ENCODE results near the gene BTN1A1. TPM values are rescaled to one million over a fixed set of nuclear protein-coding genes. Genes with fewer than 3 reads are reported as not detected.

Gene BTN1A1
- total RNA-seq, 1 experiment from 2014 or later = 0.10 TPM

DNA sequence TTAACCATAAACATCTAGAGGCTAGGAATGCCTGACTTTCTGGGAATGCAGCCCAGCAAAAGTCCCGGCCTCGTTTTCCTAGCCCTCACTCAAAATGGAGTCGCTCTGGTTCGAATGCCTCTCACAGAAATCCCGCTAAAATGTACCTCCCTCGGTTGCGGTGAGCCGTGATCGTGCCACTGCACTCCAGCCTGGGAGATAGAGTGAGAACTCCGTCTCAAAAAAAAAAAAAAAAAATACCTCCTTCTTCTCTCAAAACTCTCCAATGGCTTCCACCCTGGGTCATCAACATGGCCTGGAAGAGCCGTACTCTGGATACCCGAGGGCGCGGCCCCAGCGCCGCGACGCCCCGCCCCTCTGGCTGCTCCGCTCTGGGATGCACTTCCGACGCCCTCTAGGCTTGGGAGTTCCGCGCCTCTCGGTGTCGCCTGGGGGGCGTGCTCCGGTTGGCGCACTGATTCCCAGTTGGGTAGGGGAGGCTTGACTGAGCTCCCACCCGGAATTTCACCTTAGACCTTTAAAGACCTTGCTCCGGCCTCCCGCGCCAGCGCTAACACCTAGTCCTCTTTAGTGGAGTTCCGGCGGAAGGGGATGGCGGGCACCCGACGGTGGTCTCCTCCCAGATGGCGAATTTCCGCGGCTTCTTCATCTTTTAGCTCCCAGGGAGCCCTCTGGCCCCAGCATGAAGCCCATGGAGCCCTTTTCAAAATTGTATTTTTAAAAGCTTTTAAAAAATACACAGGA, 50.3 kb downstream of the BTN1A1 start:
- in situ Hi-C loops (cut with HindIII; ENCODE audit: low pct_unique_long_range_greater_than_20kb, low sequenced_read_pairs) = no loop called here
- TF ChIP-seq POLR2AphosphoS5 (IDR thresholded peaks at IDR 0.05; ENCODE audit: low read depth, low read length) (peak; percentile 43; the same call in 1 of the 2 replicates), SIN3A (IDR thresholded peaks at IDR 0.05; ENCODE audit: borderline replicate concordance, insufficient read depth, low read depth, low read length) (no peak), TCF7L2 (IDR thresholded peaks at IDR 0.05; ENCODE audit: low read depth, low read length) (peak; percentile 45; the same call in 1 of the 2 replicates)
- TF ChIP-seq, protein P1, sequence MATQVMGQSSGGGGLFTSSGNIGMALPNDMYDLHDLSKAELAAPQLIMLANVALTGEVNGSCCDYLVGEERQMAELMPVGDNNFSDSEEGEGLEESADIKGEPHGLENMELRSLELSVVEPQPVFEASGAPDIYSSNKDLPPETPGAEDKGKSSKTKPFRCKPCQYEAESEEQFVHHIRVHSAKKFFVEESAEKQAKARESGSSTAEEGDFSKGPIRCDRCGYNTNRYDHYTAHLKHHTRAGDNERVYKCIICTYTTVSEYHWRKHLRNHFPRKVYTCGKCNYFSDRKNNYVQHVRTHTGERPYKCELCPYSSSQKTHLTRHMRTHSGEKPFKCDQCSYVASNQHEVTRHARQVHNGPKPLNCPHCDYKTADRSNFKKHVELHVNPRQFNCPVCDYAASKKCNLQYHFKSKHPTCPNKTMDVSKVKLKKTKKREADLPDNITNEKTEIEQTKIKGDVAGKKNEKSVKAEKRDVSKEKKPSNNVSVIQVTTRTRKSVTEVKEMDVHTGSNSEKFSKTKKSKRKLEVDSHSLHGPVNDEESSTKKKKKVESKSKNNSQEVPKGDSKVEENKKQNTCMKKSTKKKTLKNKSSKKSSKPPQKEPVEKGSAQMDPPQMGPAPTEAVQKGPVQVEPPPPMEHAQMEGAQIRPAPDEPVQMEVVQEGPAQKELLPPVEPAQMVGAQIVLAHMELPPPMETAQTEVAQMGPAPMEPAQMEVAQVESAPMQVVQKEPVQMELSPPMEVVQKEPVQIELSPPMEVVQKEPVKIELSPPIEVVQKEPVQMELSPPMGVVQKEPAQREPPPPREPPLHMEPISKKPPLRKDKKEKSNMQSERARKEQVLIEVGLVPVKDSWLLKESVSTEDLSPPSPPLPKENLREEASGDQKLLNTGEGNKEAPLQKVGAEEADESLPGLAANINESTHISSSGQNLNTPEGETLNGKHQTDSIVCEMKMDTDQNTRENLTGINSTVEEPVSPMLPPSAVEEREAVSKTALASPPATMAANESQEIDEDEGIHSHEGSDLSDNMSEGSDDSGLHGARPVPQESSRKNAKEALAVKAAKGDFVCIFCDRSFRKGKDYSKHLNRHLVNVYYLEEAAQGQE (IDR thresholded peaks at IDR 0.05; ENCODE audit: insufficient read depth in 1 of 2, low read depth in 2 of 2, low read length in 1 of 2) = no peak
- TF ChIP-seq, protein P2, sequence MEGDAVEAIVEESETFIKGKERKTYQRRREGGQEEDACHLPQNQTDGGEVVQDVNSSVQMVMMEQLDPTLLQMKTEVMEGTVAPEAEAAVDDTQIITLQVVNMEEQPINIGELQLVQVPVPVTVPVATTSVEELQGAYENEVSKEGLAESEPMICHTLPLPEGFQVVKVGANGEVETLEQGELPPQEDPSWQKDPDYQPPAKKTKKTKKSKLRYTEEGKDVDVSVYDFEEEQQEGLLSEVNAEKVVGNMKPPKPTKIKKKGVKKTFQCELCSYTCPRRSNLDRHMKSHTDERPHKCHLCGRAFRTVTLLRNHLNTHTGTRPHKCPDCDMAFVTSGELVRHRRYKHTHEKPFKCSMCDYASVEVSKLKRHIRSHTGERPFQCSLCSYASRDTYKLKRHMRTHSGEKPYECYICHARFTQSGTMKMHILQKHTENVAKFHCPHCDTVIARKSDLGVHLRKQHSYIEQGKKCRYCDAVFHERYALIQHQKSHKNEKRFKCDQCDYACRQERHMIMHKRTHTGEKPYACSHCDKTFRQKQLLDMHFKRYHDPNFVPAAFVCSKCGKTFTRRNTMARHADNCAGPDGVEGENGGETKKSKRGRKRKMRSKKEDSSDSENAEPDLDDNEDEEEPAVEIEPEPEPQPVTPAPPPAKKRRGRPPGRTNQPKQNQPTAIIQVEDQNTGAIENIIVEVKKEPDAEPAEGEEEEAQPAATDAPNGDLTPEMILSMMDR (IDR thresholded peaks at IDR 0.05) = peak; percentile 27
- ATAC-seq (peak; percentile 86), DNase-seq (ENCODE audit: low read depth, low spot score) (no peak)
- H3K4me3 ChIP-seq (ENCODE audit: low read depth in 2 of 2, low read length in 2 of 2) = peak overlapping the region; percentile 61 to 96
- POLR2A ChIA-PET = no interaction called here
- intact Hi-C loops (cut with micrococcal nuclease; ENCODE audit: unreplicated experiment) = loop anchor here (5.0 kb wide), 1 partner anchor 208 kb away; no protein-coding TSS in a partner anchor
- H3K27ac ChIP-seq (ENCODE audit: low read length) = peak overlapping the region; percentile 73
- BruUV-seq (replicated peaks) = TSS peak; percentile 92
- no peaks in the 10 kb centered on the region for H3K27me3 ChIP-seq (ENCODE audit: control insufficient read depth, insufficient read depth, low read length)
- no peaks in the 10 kb centered on the region for H3K9me3 ChIP-seq (ENCODE audit: control insufficient read depth, insufficient read depth, low read depth, low read length)
- peaks cover 14% of the 10 kb centered on the region for H3K36me3 ChIP-seq (ENCODE audit: control insufficient read depth, insufficient read depth, low read length)
- H3K4me1 ChIP-seq (ENCODE audit: control insufficient read depth, insufficient read depth, low read length) = peaks cover 17% of the 10 kb centered on the region
- CTCF ChIA-PET = interaction anchor here (0.7 to 0.8 kb wide), 2 partner anchors 123 to 228 kb away, joined by 3 read pairs; no protein-coding TSS in a partner anchor

GRCh38 chr6:26552205-26552604, 52.1 kb downstream of the BTN1A1 start:
- Histone ChIP-seq H3K27ac (ENCODE audit: low read length) (peak overlapping the region; percentile 48), H3K27me3 (ENCODE audit: control insufficient read depth, insufficient read depth, low read length) (no peaks in the 10 kb centered on the region), H3K4me1 (ENCODE audit: control insufficient read depth, insufficient read depth, low read length) (peaks cover 21% of the 10 kb centered on the region), H3K9me3 (ENCODE audit: control insufficient read depth, insufficient read depth, low read depth, low read length) (no peaks in the 10 kb centered on the region), H3K4me3 (ENCODE audit: low read depth in 2 of 2, low read length in 2 of 2) (peak overlapping the region; percentile 77 to 96), H3K36me3 (ENCODE audit: control insufficient read depth, insufficient read depth, low read length) (no peaks in the 10 kb centered on the region)
- CTCF ChIA-PET = no interaction called here
- ATAC-seq (no peak), DNase-seq (ENCODE audit: low read depth, low spot score) (no peak)
- in situ Hi-C loops (cut with HindIII; ENCODE audit: low pct_unique_long_range_greater_than_20kb, low sequenced_read_pairs) = no loop called here
- no peak for TF ChIP-seq POLR2AphosphoS5 (IDR thresholded peaks at IDR 0.05; ENCODE audit: low read depth, low read length)
- TF ChIP-seq TCF7L2 (IDR thresholded peaks at IDR 0.05; ENCODE audit: low read depth, low read length) = no peak
- no peak for TF ChIP-seq SIN3A (IDR thresholded peaks at IDR 0.05; ENCODE audit: borderline replicate concordance, insufficient read depth, low read depth, low read length)
- TF ChIP-seq, protein P2 (IDR thresholded peaks at IDR 0.05) = no peak
- POLR2A ChIA-PET = no interaction called here
- BruUV-seq (replicated peaks) = no TSS peak
- intact Hi-C loops (cut with micrococcal nuclease; ENCODE audit: unreplicated experiment) = loop anchor here (5.0 kb wide), 1 partner anchor 210 kb away; no protein-coding TSS in a partner anchor

All from Panc1 (cell line).